NCI-H128 (cell line): ENCODE measurements around the gene MRGPRE.

Experiments used
- DNase-seq: peaks from one replicate; lab custom pipeline; 2025; ENCODE audit not compliant: unreplicated experiment; lab: John Stamatoyannopoulos, UW

MRGPRE gene

DNA sequence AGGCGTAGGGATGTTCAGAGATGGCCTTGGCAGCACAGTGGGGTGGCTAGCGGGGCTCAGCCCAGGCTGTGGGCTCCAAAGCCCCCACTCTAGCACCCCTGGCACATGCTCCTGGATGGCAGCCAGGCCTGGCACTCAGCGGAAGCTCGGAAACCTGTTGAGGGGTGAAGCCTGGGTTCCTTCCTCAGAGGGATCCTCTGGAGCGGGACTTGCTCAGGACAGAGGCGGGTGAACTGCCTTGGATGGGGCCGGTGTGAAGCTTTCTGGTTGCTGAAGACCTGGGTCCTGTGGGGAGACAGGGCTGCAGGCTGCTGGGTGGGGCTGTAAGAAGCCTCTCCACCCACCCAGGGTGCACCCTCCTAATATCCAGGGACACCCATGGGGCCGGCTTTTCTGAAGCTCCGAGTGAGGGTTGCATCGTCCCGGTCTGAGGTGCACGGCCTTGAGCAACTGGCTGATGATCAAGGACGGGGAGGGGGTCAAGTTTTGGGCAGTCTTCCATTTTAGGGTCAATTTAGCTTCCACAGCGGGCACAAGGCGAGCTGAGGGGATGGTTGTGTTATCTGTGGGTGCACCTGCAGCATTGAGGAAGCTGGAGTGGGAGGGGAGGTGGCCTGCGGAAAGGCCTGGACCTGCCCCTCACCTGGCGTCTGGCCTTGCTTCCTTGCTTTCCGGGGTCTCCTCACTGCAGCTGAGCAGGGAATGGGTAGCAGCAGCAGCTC is 5.2 kb downstream of the MRGPRE start:
- DNase-seq: no peak

DNA sequence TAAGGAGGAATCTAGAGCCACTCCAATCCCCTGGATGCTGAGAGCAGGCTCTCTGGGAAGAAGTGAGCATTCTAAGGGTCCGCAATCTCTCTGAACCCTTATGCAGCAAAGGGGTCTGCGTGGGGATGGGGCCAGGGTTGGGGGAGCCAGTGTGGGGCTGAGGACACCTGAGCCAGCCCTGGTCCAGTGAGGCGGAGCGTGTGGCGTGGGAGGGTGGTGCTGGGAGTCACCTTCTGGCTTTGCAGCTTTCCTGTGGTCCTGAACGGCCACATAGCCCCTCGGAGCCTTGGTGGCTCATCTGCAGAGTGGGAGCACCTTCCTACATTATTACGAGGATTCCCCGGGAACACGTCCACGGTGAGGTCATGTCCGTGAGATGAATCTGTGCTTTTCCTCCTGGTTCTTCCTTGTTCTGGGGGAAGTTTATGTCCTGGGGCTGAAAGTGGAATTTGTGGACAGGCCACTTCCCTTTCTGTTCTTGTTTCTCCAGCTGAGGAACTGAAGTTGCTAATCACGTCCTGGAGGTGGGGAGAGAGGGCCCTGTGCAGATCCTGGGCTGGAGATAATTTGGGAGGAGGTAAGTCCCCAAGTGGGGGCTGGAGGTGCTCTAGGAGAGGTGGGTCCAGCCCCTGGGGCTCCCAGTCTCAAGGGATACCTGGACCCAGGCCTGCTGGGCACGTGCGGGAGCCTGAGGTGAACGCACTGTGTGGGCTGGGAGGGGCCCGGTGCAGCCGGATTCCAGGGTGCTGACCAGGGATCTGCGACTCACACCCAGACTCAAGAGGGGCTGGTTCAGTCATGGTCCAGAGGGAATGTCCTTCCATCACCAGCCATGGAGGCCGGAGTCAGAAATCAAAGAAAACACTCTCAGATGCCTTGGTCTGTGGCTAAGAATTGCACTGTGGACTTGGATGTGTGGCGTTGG is 6.1 kb downstream of the MRGPRE start:
- DNase-seq: no peak

DNA sequence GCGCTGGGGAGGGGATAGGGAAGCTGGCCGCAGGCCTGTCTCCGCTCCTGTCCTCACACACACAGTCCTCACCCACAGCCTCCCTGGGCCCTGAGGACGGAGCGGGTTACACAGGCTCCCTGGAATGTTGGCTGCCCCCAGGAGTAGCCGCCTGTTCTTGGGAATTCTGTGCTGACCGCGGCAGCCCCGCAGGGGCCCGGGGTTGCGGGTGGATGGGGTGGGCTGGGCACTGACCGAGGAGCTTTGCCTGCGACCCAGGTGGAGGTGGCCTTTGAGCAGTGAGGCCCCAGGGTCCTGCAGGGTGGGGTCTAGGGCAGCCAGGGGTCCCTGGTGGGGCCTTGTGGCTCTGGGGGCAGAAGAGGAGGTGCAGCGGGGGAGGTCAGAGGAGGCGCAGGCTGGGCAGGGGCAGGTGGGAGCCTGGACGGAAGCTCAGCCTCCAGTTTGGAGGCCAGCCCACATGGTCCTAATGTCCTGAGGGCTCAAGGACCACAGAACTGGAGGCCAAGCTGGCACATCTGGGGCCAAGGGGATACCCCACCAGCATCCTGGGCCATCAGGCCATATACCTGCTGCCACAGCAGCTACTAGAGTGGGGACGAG is 7.0 kb downstream of the MRGPRE start:
- no peak for DNase-seq

DNA sequence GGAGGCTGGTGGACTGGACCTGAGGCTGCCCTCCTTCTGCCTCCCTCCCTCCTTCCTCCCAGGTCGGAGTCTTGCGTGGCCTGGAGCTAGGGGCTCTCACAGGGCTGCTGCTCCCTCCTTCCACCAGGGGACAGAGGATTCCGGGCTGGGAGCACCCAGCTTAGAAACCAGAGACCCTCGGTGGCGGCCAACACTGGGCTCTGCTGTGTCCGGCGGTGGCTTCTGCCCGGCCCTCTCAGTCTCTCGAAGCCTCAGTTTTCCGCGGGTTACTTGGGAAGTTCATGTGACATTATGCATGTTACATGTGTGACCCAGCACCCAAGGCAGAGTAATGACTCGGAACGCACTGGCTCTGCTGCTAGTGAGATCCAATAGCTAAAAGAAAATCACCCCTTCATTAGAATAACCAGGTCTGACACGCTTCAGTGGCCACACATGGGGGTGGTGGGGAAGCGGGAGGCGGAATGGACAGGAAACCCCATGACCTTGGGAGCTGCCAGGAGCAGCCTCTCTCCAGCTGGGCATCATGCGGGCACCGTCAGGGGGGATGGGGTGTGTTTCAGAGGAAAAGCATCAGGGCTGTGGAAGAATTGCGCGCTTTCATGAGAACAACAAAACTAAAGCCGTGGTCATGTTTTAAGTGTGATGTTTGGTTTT is 7.7 kb downstream of the MRGPRE start:
- no peak for DNase-seq

DNA sequence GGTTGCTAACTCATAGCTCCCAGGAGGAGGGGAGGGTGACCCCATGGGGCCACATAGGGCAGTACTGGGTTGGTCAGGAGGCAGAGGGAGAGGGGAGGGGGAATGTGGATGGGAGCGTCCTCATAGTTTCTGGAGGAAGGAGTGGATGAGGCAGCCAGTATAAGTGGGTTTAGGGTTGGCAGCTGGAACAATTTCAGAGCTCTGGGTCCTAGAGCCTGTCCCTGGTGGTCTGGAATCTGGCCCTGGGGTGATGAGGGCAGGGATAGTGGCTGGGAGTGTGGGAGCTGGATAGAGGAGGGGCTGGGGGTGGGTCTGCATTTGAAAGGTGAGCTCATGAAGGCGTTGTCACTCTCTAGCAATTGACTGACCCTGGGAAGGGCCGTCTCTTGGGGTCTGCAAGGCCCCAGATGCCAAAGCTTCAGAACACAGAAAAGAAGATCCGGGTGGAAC is 8.3 kb downstream of the MRGPRE start:
- DNase-seq: no peak

DNA sequence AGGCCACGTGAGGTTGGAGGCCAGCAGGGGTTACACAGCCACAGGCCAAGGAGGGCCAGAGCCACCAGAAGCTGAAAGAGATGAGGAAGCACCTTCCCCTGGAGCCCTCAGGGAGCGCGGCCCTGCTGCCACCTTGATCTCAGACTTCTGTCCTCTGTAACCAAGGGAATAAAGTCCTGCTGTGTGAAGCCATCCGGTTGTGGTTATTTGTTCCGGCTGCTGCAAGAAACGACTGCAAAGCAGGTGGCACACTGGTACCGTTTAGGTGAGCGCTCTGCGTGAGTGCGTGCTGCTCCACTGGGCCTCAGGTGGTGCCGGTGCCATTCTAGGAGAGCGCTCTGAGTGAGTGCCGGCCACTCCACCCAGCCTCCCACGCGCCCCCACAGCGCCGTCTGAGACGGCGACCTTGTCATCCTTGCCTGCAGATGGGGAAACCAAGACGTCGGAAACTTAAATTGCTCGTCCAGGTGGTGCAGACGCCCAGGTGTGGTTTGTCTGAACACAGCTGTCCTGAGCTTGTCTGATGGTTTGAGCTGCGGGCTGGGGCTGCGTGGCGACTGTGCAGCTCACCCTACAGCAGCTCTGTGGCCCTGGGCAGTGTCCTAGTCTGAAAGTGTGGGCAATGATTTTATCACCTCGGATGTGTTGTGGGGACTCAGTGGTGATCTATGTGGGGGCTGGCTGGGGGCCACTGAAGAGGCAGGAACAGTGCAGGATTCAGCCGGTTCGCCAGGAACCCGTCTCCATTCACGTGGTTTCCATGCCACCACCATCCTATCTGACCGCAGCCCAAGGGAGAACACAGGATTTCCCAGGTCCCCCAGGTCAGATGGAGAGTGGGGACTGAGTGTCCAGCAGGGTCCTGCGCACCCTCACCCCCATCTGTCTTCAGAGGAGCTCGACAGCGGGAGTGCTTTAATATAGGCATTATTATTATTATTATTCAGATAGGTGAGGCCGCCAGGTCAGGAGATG is 9.0 kb downstream of the MRGPRE start:
- no peak for DNase-seq

DNA sequence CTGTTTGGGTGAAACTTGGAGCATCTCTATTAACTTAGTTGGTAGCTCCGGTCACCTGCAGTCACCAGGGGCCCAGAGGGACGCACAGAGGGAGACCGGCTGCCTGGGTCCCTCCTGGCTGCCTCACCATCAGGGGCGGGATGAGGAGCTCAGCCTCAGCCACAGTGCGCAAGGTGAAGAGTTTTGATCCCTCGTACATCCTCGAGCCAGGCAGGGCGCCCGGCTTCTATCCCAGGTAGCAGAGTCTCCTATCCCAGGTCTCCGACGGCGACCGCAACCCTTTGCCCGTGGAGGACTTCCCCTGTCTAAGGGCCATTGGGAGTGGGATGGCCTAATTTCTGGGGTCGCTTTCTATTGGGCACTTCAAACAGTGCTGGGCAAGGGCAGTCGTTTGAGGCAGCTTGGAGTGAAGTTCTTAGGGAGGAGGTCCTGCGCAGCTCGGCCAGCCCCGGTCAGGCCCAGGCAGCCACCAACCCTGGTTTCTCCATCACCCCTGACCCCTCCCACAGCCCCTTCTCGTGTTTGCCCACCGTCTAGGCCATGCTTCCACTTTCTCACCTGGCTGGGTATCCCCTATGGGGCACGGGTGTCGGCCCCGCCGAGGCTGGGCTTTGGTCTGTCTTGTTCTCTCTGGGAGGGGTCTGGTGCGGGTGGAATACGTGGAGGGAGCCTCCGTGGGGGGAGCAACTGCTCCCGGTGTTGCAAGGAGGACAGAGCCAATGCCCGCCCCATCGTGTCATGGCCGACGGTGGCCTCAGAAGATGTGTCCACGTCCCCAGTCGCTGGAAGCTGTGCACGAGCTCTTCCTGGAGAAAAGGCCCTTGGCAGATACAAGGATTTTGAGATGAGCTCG is 10.0 kb downstream of the MRGPRE start:
- DNase-seq: no peak

DNA sequence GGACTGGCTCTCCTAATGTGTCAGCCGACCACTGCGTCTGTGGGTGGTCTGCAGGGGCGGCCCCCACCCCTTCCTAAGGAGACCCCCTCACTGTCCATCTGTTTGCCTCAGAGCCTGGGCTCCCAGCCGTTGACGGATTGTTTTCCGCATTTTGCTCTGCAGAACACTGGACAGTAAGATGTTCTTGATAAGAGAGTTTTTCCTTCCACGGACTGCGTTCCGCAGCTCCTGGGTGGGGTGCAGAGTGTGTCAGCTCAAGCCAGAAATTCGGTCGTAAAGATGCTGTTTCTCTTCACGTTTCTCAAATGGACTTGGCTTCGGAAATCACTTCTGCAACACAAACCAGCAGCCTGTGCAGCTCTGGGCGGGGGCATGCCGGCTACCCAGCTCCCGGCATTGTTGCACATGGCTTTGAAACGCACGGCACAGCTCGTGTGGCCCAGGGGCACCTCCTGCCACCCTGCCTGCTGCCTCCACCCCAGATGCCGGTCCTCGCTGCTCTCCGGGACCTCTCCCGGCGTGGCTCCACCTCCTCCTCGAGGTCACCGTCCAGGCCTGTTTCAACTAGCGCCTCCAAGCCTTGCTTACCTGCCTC is 10.7 kb downstream of the MRGPRE start:
- DNase-seq: no peak

DNA sequence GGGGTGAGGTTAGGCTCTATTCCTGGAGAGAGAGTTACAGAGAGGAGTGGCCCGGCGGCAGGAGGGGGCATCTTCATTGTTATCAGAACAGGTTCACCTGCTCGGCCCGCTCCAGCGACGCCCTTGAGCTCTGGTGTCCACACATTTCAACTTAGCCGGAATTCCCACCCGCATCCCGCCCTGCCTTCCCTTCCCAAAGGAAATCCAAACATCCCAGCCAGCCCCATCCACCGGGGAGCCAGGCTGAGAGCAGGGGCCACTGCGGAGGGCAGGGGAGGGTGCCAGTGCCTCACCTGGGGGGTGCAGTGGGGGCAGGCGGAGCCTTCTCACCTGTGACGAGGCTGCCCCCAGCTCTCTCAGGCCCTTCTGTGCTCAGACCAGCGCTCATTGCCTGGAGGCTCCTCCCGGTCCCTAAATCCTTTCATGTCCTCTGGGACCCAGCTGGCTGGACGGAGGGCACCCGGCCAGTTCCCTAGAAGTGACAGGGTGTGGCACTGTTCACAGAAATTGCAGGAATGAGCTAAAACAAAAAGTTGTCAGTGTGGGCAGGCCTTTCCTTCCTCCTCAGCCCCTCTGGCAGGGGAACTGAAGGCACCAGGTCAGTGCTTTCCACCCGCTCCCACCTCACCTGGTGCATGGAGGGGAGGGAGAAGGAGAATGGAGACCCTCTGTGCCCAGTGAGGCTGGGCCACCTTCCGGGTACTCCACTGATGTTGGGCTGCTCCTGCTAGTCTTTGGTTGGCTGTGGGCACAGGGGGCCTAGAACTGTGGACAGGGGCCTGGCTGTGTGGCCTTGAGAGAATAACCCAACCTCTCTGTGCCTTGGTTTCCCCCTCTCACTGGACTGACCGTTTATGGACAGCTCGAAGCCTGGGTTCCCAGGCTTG is 11.5 kb downstream of the MRGPRE start:
- DNase-seq: no peak

DNA sequence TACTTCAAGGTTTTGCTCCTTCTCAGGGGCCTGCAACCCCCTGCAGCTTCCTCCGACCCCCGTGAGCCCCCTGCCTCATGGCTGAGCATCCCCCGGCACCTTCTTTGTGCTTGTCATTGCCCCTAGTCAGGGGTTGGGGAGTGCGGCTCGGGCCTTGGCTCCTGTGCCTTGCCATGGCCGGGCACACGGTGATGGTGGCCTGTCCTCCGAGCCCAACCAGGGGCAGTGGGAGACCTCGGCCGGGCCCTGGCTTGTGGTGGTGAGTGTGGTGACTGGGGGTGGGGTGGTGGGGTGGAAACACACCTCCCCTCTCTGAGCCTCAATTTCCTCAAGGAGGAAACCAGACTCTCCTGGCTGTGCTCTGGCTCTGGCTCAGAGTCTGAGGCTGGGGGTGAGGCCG is 12.1 kb downstream of the MRGPRE start:
- no peak for DNase-seq

DNA sequence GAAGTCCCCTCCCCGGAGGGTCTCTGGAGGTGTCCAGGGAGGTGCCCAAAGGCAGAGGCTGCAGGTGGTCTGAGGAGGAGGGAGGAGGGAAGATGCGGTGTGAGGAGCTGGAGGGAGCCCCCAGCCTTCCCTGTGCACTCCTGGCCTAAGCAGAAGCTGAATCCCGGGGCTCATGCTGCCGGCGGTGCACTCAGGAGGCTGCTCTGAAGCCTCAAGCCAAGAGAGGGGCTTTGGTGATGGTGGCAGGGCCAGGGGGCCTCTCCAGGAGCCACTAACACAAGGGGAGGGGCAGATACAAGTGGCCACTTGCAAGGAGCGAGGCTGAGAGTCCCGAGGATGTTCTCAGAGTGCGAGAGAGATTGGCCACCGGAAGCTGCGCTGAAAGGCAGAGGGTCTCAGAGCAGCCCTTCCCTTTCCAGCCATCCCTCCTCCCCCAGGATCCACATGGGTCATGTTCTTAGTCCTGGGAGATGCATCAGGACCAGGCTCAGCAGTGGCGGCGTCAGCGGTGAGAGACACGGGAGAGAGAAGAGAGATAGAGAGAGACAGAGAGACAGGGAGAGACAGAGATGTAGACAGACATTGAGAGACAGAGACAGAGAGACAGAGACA is 12.8 kb downstream of the MRGPRE start:
- no peak for DNase-seq

DNA sequence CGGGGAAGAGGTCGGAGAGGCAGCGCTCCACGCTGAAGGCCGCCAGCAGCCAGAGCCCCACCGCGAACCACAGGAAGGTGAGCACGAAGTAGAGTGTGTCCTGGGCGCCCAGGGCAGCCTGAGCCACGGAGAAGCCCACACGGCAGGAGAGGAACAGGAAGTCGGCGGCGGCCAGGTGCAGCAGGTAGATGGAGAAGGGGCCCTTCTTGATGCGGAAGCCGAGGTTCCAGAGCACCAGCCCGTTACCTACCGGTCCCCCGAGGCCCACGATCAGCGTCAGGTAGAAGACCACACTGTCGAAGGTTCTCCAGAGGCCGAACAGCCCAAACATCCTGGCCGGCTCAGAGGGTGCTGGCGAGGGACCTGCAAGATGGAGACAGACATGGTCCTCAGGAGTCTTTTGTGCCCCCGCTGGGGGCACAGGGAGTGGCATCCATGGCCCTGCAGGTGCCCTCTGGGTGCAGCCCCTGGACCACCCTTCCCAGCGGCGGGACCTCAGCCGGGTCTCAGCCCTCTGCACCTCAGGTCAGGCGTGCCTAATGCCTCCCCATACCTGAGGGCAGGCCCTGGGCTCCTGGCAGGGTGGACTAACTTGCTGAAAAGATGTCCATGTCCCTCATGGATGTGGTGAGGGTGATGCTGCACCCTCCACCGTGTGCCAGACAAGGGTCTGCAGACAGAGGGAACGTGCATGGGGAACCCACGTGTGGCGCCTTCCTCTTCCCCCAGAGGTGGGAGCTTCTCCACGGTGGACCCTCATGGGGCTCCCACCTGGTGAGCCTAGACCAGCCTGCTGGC is 13.5 kb downstream of the MRGPRE start, which contains the start of gene MRGPRG:
TSS of gene MRGPRG (minus strand) at position 331 of the 798 bp plus-strand sequence. CDS start at position 331, 0 bp downstream.
- no peak for DNase-seq

DNA sequence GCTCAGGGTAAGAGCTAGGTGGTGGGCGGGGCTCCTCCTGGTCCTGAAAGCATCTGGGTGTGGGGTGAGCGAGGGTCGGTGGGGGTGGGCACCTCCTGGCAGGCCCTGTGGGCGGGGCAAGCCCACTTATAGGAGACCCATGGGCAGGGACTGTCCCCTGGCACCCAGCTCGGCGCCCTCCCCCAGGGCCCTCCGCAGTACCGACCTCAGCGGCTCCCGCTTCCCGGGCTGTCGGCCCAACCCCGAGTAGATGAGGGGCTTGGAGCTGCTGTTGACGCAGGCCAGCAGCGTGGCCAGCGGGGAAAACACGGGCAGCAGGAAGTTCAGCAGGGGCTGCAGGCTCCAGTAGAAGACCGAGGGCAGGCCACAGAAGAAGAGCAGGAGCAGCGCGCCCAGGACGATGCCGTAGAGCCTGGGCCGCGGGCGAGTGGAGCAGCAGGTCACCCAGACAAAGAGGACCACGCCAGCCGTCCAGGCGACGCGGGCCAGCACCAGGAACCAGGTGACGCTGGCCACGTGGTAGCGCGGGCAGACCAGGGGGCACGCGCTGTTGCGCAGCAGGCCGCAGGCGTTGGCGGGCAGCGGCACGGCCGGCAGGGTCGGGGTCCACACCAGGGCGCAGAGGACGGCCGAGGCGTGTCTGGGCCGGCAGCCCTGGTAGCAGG is 14.3 kb downstream of the MRGPRE start:
- DNase-seq: no peak

DNA sequence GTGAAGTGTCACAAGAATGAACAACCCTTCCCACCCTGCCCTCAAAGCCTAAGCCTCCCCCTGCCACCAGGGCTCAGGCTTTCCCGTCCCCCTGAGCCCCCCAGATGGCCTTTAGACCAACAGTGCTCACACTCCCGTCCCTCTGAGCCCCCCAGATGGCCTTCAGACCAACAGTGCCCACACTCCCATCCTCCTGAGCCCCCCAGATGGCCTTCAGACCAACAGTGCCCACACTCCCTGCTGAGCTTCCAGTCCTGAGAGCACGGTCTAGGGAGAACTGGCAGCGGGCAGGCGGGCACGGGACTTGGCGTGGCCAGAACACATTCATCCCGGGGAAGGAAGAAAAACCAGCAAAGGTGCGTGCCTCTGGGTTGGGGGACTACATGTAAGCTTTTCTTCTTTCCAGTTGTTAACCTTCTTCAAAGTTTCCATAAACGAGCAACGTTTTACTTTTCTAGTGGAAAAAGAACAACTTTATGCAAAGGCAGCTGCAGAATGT is 16.1 kb downstream of the MRGPRE start:
- DNase-seq: no peak

DNA sequence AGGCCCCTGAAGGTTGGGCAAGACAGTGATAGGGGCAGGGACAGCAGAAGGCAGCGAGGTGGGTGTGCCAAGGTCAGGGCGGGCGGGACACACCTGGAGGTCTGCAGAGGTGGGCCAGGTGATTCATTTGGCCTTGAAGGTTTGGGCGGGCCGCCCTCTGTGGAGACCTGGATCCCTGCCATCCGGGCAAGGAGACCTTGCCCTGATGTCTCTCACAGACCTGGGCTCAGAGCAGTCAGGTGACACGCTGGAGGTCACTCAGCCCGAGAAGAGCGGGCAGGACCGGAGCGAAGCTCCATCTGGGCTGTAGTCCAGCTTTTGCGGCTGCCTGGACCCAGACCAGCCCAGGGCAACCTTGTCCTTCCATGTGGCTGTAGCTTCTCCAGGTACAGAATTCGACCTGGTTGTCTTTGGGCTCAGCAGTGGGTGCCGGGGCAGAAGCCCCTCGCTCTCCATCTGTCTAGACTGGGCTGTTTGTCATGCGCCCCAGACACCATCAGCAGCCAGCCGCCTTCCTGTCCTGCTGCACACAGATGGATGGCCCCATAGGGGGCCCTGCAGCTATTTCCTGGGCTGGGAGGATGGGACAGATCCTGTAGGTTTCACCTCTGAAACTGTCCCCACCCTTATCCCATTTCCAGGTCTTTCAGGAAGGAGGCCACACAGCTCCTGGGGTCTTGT is 16.7 kb downstream of the MRGPRE start:
- DNase-seq: no peak
